ENCODE data around the gene MTFR2.

Gene MTFR2

DNA sequence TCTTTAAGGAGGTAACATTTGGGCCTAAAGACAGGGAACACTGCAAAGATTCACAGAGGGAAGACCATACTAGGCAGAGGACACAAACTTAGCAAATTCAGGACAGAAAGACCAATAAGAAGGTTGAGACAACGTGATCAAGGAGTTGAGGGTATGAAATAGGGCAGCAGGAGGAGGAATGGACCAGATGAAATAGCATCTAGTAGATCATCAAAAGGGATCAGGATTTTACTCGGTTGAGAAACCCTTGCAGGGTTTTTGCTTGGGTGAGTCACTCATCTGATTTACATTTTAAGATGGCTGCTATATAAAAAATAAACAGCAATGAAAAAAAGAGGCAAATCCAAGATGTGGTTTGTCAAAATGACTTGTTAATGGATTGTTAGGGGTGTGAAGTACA lies 34.8 kb upstream of the MTFR2 start:
- TF ChIP-seq, protein P1, sequence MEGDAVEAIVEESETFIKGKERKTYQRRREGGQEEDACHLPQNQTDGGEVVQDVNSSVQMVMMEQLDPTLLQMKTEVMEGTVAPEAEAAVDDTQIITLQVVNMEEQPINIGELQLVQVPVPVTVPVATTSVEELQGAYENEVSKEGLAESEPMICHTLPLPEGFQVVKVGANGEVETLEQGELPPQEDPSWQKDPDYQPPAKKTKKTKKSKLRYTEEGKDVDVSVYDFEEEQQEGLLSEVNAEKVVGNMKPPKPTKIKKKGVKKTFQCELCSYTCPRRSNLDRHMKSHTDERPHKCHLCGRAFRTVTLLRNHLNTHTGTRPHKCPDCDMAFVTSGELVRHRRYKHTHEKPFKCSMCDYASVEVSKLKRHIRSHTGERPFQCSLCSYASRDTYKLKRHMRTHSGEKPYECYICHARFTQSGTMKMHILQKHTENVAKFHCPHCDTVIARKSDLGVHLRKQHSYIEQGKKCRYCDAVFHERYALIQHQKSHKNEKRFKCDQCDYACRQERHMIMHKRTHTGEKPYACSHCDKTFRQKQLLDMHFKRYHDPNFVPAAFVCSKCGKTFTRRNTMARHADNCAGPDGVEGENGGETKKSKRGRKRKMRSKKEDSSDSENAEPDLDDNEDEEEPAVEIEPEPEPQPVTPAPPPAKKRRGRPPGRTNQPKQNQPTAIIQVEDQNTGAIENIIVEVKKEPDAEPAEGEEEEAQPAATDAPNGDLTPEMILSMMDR (IDR thresholded peaks at IDR 0.05; ENCODE audit: control insufficient read depth, insufficient read depth, low read depth, low read length, missing control alignments), result no peak
- DNase-seq (ENCODE audit: low read depth), result no peak
- H3K4me3 ChIP-seq (ENCODE audit: control insufficient read depth, low read depth, low read length), result no peak overlapping the region

DNA sequence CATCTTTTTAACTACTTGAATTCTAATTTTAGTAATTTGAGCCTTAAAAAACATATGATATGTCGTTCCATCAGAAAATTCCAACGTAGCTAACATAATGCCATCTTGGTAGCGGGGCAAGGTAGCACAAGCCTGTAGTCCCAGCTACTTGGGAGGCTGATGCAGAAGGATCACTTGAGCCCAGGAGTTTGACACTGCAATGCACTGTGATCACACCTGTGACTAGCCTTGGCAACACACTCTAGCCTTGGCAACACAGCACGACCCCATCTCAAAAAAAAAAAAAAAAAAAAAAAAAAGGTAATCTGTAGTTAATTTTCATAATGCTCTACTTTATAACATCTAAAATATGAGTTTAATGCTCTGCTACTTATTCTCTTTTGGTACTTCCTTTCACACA lies 32.8 kb upstream of the MTFR2 start:
- no peak for DNase-seq (ENCODE audit: low read depth)
- TF ChIP-seq, protein P1 (IDR thresholded peaks at IDR 0.05; ENCODE audit: control insufficient read depth, insufficient read depth, low read depth, low read length, missing control alignments), result no peak
- no peak overlapping the region for H3K4me3 ChIP-seq (ENCODE audit: control insufficient read depth, low read depth, low read length)

DNA sequence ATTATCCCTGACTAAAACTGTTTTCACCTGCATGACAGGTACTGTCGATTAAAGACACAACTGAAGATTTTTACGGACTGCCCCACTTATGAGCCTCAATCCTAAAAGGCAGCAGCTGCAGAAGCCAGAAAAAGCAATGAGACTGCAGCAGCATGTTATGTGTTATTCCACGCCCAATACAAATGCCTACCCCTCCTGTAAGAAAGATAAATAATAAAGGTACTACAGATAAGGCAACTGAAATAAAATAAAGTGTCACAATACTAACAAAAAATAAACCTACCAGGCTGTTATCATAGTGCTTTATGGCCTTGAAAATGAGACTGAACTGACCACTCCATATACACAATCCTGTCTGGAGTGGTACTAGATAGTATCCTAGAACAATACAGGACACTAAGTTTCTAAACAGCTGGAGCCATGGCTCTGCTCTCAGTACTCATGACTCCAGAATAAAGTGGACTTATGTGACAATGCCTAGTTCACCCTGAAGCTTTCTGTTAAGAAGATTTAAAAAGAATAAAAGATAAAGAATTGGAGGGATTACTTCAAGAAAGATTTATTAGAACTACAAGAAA lies 30.0 kb upstream of the MTFR2 start:
- TF ChIP-seq, protein P1 (IDR thresholded peaks at IDR 0.05; ENCODE audit: control insufficient read depth, insufficient read depth, low read depth, low read length, missing control alignments), result no peak
- no peak overlapping the region for H3K4me3 ChIP-seq (ENCODE audit: control insufficient read depth, low read depth, low read length)
- DNase-seq (ENCODE audit: low read depth), result no peak

DNA sequence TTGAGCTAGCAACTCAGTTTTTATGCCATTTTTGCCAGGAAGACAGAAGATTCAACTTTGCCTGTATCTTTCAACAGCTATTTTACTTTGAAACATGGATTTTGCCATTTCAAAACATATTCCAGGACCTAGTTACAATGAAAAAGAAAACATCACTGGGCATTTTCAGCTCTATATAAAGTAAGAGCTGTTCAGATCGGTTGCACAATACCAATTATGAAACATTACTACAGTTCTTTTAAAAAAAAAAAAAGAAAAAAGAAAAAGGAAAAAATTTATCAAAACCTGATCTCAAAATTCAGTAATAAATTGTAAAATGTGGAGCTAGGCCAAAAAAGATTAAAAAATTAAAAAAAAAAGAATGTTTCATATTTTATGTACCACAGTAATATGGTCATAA lies 24.0 kb upstream of the MTFR2 start:
- TF ChIP-seq, protein P1 (IDR thresholded peaks at IDR 0.05; ENCODE audit: control insufficient read depth, insufficient read depth, low read depth, low read length, missing control alignments), result no peak
- no peak for DNase-seq (ENCODE audit: low read depth)

DNA sequence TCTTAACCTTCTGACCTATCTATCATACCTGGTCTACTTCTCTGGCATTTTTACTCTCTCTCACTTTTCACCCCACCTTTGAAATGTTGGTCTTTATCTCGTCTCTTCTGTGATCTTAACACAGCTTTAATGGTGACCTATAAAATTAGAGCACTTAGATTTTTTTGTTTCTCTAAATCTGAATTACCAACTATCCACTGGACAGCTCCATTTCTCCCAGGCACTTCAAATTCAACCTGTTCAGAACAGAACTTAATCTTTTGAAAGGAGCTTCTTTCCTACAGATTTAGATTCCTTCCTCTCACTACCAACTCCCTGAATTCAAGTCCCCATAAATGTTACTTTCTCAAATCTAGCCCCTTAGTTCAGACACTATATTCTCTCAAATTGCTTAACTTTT lies 15.0 kb upstream of the MTFR2 start:
- no peak for DNase-seq (ENCODE audit: low read depth)
- H3K4me3 ChIP-seq (ENCODE audit: control insufficient read depth, low read depth, low read length), result no peak overlapping the region
- TF ChIP-seq, protein P1 (IDR thresholded peaks at IDR 0.05; ENCODE audit: control insufficient read depth, insufficient read depth, low read depth, low read length, missing control alignments), result no peak

More for the DNA sequence above, 24.0 kb upstream of the MTFR2 start:
- no peak overlapping the region for H3K4me3 ChIP-seq (ENCODE audit: control insufficient read depth, low read depth, low read length)

DNA sequence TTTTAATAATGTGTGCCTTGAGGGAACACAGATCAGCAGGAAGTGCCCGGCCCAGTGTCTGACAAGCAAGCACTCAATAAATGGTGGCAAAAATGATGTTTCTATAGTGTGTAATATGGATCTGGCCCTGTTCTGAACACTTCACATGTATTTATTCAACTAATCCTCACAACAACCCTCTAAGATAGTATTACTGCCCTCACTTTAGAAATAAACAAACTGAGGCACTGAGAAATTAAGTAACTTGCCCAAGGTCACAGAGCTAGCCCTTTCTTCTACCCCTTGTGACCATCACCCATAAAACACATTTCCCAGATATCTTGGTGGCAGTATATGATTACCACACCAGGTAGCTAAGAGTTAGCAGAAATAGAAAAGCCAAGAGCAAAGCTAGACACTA lies 12.8 kb upstream of the MTFR2 start:
- DNase-seq (ENCODE audit: low read depth), result no peak
- TF ChIP-seq, protein P1 (IDR thresholded peaks at IDR 0.05; ENCODE audit: control insufficient read depth, insufficient read depth, low read depth, low read length, missing control alignments), result no peak
- no peak overlapping the region for H3K4me3 ChIP-seq (ENCODE audit: control insufficient read depth, low read depth, low read length)
